Sigmoid colon (tissue), 7 donors: Measurements from ENCODE around the gene CYBC1. TPM values are rescaled to one million over a fixed set of nuclear protein-coding genes. Genes with fewer than 3 reads are reported as not detected.

Source experiments
- DNase-seq: peaks from one replicate; pipeline ENCODE4 v3.0.0-alpha.2; 2019
- H3K27ac ChIP-seq, 4 donors: fragments of 200-600 bp; sonication (generic); one replicate each; pipeline ENCODE4 v1.5.1; 2016 to 2019; ENCODE audit warnings: mild to moderate bottlenecking in 1 of 4
- H3K27me3 ChIP-seq, 3 donors: fragments of 200-600 bp; sonication (generic); one replicate each; pipeline ENCODE4 v1.5.1; 2019; ENCODE audit warnings: mild to moderate bottlenecking in 1 of 3
- H3K36me3 ChIP-seq, 4 donors: fragments of 200-600 bp; sonication (generic); one replicate each; pipeline ENCODE4 v1.5.1; 2016 to 2019
- H3K4me1 ChIP-seq, 4 donors: fragments of 200-600 bp; sonication (generic); one replicate each; pipeline ENCODE4 v1.5.1; 2017 to 2019
- H3K4me3 ChIP-seq, 4 donors: fragments of 200-600 bp; sonication (generic); one replicate each; pipeline ENCODE4 v1.5.1; 2017 to 2019; ENCODE audit warnings: mild to moderate bottlenecking in 2 of 4, moderate library complexity in 1 of 4
- H3K9me3 ChIP-seq, 4 donors: fragments of 200-600 bp in 3 of 4; sonication (generic) in 3 of 4; one replicate each; pipeline versions ENCODE4 v1.5.1 to v1.6.1; 2013 to 2019
- CTCF ChIP-seq, 4 experiments: fragments of 450-650 bp in 3 of 4; fragments of 200-600 bp in 1 of 4; IDR thresholded peaks; one replicate each; pipeline ENCODE4 v1.5.1; 2016 to 2019; ENCODE audit warnings: antibody characterized with exemption in 4 of 4, mild to moderate bottlenecking in 3 of 4, moderate library complexity in 2 of 4
- EP300 ChIP-seq, 4 donors: sonication (generic); formaldehyde crosslinking; IDR thresholded peaks; one replicate each; pipeline ENCODE4 v1.6.1; 2017; ENCODE audit warnings: antibody characterized with exemption in 4 of 4
- POLR2A ChIP-seq, 2 donors: fragments of 450-650 bp; IDR thresholded peaks; one replicate each; pipeline ENCODE4 v1.6.1; 2016; ENCODE audit warnings: antibody characterized with exemption in 2 of 2, mild to moderate bottlenecking in 2 of 2, moderate library complexity in 2 of 2
- POLR2AphosphoS5 ChIP-seq, 4 donors: sonication (generic); formaldehyde crosslinking; IDR thresholded peaks; one replicate each; pipeline ENCODE4 v1.6.1; 2017; ENCODE audit warnings: antibody characterized with exemption in 4 of 4
- WGBS, 2 donors: extraction: QIAGEN DNeasy Blood & Tissue Kit; methylation state at CpG; one replicate each; pipeline ENCODE4 v1.1.7; 2013; 5-methylcytosine and 5-hydroxymethylcytosine counted together
- intact Hi-C: fragments of 100-400 bp; cut with DNase I; formaldehyde crosslinking; loops from one replicate; pipeline ENCODE4 v1.15.1; 2023
- polyA plus RNA-seq, 3 donors: library from polyadenylated mRNA; stranded (reverse); fragments of 200-250 nt; gene quantifications; one replicate each; pipeline ENCODE4 v1.2.3, GENCODE V29; 2013
- total RNA-seq, 4 donors: library from RNA; depleted of rRNA; stranded (reverse); fragments of >200 nt; gene quantifications; one replicate each; pipeline ENCODE4 v1.1.0, GENCODE V29; 2016
- donor health status: healthy with polysubstance abuse.
- donor health status: Bipolar disorder and iron deficiency.
- donor health status: healthy.

CYBC1 gene
- total and polyA plus RNA-seq, 7 donors: 22.8 to 116 (median 39.9) TPM

GRCh38 chr17:82452162-82452561 is 1.6 kb upstream of the CYBC1 start:
- TF ChIP-seq POLR2AphosphoS5 (IDR thresholded peaks at IDR 0.05): no peak
- TF ChIP-seq POLR2A (IDR thresholded peaks at IDR 0.05): no peak
- no peak for TF ChIP-seq EP300 (IDR thresholded peaks at IDR 0.05)
- TF ChIP-seq CTCF (IDR thresholded peaks at IDR 0.05): no peak
- DNase-seq: no peak
- peaks cover 0 to 7% (median 0%) of the 10 kb centered on the region in 4 donors for H3K36me3 ChIP-seq
- H3K4me3 ChIP-seq: no peak overlapping the region
- no peaks in the 10 kb centered on the region for H3K27me3 ChIP-seq
- WGBS, 2 donors: 97 to 99% methylated on average over 3 of the region's 3 CpGs
- intact Hi-C loops: loop anchor here (5.0 kb wide), 1 partner anchor 155 kb away; no protein-coding TSS in a partner anchor
- H3K4me1 ChIP-seq: peaks cover 0 to 25% (median 23%) of the 10 kb centered on the region in 4 donors
- H3K27ac ChIP-seq: no peak overlapping the region
- no peaks in the 10 kb centered on the region for H3K9me3 ChIP-seq

- Histone ChIP-seq H3K27me3 (no peaks in the 10 kb centered on the region), H3K27ac (peak overlapping the region; percentile 88 to 92 (median 90)), H3K9me3 (no peaks in the 10 kb centered on the region), H3K4me3 (peak overlapping the region; percentile 83 to 87 (median 84)), H3K36me3 (peaks cover 0 to 12% (median 0%) of the 10 kb centered on the region in 4 donors), H3K4me1 (peaks cover 0 to 31% (median 22%) of the 10 kb centered on the region in 4 donors)
- no peak for TF ChIP-seq EP300 (IDR thresholded peaks at IDR 0.05)
- TF ChIP-seq POLR2AphosphoS5 (IDR thresholded peaks at IDR 0.05): no peak
- no peak for TF ChIP-seq POLR2A (IDR thresholded peaks at IDR 0.05)
- no peak for TF ChIP-seq CTCF (IDR thresholded peaks at IDR 0.05)
- 40 to 61% methylated on average over 18 of the region's 18 CpGs for WGBS, 2 donors
- no peak for DNase-seq
- intact Hi-C loops: loop anchor here (2.0 to 5.0 kb wide), 2 partner anchors 31 to 153 kb away; partner anchors contain the start of genes HEXD and OGFOD3
These were observed 632 bp downstream of the CYBC1 start for GRCh38 chr17:82449883-82450356.

- WGBS, 2 donors: 50 to 82% methylated on average over 30 of the region's 30 CpGs
- intact Hi-C loops: no loop called here
- no peak for DNase-seq
These were observed 1.2 kb downstream of the CYBC1 start for GRCh38 chr17:82449131-82449882.

GRCh38 chr17:82447876-82448275 is 2.7 kb downstream of the CYBC1 start:
- DNase-seq: no peak
- H3K4me1 ChIP-seq: peaks cover 0 to 32% (median 22%) of the 10 kb centered on the region in 4 donors
- no peaks in the 10 kb centered on the region for H3K9me3 ChIP-seq
- no peak for TF ChIP-seq POLR2AphosphoS5 (IDR thresholded peaks at IDR 0.05)
- no peak for TF ChIP-seq EP300 (IDR thresholded peaks at IDR 0.05)
- no peak for TF ChIP-seq CTCF (IDR thresholded peaks at IDR 0.05)
- H3K36me3 ChIP-seq: peaks cover 0 to 32% (median 5%) of the 10 kb centered on the region in 4 donors
- no peak overlapping the region for H3K27ac ChIP-seq
- intact Hi-C loops: no loop called here
- no peaks in the 10 kb centered on the region for H3K27me3 ChIP-seq
- 90 to 94% methylated on average over 11 of the region's 11 CpGs for WGBS, 2 donors
- no peak overlapping the region for H3K4me3 ChIP-seq

More at GRCh38 chr17:82449131-82449882, 1.2 kb downstream of the CYBC1 start:
- Histone ChIP-seq H3K36me3 (peaks cover 0 to 18% (median 0%) of the 10 kb centered on the region in 4 donors), H3K9me3 (no peaks in the 10 kb centered on the region), H3K4me1 (peaks cover 0 to 32% (median 22%) of the 10 kb centered on the region in 4 donors), H3K27ac (peak overlapping the region; percentile 88 to 92 (median 90)), H3K4me3 (peak overlapping the region in 3 of 4 donors; percentile 83 to 87 (median 83)), H3K27me3 (no peaks in the 10 kb centered on the region)
- TF ChIP-seq POLR2A (IDR thresholded peaks at IDR 0.05): no peak
- peak in 1 of 4 donors; percentile 41 for TF ChIP-seq POLR2AphosphoS5 (IDR thresholded peaks at IDR 0.05)
- no peak for TF ChIP-seq CTCF (IDR thresholded peaks at IDR 0.05)
- TF ChIP-seq EP300 (IDR thresholded peaks at IDR 0.05): no peak
